GM18511 (cell line): ENCODE measurements around the gene CCDC88B.
A peak's percentile ranks its signal among the peaks of the same experiment; 100 is the strongest.

ENCODE experiments used
- ATAC-seq: cut with Tn5 transposase; IDR thresholded peaks from one replicate; pipeline ENCODE4 v1.9.1; 2021; ENCODE audit warnings: mild to moderate bottlenecking, moderate library complexity; ENCODE audit not compliant: unreplicated experiment

Gene CCDC88B, protein sequence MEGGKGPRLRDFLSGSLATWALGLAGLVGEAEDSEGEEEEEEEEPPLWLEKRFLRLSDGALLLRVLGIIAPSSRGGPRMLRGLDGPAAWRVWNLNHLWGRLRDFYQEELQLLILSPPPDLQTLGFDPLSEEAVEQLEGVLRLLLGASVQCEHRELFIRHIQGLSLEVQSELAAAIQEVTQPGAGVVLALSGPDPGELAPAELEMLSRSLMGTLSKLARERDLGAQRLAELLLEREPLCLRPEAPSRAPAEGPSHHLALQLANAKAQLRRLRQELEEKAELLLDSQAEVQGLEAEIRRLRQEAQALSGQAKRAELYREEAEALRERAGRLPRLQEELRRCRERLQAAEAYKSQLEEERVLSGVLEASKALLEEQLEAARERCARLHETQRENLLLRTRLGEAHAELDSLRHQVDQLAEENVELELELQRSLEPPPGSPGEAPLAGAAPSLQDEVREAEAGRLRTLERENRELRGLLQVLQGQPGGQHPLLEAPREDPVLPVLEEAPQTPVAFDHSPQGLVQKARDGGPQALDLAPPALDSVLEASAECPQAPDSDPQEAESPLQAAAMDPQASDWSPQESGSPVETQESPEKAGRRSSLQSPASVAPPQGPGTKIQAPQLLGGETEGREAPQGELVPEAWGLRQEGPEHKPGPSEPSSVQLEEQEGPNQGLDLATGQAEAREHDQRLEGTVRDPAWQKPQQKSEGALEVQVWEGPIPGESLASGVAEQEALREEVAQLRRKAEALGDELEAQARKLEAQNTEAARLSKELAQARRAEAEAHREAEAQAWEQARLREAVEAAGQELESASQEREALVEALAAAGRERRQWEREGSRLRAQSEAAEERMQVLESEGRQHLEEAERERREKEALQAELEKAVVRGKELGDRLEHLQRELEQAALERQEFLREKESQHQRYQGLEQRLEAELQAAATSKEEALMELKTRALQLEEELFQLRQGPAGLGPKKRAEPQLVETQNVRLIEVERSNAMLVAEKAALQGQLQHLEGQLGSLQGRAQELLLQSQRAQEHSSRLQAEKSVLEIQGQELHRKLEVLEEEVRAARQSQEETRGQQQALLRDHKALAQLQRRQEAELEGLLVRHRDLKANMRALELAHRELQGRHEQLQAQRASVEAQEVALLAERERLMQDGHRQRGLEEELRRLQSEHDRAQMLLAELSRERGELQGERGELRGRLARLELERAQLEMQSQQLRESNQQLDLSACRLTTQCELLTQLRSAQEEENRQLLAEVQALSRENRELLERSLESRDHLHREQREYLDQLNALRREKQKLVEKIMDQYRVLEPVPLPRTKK (N-terminal part only)

DNA sequence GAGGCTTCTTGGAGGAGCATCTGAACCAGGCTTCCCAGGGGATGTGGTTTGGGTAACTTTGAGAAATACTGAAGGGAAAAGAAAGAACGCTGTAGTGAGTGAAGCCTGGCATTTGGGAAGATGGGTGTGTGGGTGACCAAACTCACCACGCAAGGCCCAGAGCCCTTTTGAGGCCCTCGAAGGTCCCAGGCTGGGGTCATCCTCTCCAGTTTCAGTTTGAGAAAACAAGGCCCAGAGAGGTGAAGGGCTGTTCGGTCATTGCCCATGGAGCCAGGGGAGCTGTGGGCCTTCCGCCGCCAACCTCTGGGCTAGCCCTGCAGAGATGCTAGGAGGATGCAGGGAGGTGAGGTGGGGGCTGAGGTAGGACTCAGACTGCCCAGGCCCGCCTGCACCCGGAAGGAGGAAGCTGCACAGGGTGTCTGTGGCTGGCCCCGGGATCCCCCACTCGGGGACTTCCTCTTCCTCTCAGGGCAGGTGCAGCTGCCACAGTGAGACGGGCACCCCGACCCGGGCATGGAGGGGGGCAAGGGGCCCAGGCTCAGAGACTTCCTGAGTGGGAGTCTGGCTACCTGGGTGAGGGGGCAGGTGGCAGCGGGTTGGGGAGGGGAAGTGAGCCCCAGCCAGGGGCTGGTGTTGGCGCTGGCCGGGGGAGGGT lies at the start of gene CCDC88B:
Gene CCDC88B (plus strand): TSS at position 451 of the 655 bp plus-strand sequence. CDS start 63 bp downstream, at position 514.
- peak; percentile 68 for ATAC-seq

DNA sequence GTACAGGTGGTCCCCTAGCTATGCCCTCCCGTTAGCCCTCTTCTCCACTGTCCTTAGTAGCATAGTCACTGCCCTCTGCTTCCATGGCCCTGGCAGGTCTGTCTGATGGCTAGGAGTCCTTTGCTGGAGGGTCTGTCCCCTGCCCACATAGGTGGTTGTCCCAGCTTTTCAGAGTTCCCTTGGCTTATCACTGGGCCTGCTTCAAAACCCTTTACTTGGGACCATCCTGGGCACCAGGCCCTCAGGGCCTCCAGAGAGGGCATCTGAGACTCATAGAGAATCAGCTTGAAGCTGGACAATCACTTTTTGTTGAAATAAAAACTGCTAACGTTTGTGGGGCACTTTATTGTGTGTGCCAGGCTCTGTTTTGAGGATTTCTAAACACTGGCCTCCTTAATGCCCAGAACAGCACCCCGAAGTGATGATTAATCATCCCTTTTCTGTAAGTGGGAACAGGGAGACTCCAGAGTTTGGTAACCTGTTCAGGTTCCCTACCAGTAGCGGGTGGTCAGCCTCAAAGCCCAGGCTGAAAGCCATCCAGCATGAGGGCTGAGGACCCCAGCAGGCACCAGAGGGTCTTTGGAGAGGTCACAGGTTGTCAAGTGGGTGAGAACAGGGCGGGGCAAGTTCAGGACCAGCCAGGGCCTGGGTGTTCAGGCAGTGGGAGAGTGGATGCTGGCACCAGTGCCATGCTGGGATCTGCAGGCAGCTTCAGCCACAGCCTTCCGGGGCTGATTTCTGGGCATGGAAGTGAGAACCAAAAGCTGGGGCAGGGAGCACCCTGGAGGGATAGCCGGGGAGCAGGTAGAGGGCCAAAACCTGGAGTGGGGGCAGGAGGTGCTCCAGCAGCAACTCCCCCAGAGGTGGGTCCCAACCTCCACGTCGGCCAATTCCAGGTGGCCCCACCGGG lies 49.4 kb upstream of the CCDC88B start:
- ATAC-seq: no peak

DNA sequence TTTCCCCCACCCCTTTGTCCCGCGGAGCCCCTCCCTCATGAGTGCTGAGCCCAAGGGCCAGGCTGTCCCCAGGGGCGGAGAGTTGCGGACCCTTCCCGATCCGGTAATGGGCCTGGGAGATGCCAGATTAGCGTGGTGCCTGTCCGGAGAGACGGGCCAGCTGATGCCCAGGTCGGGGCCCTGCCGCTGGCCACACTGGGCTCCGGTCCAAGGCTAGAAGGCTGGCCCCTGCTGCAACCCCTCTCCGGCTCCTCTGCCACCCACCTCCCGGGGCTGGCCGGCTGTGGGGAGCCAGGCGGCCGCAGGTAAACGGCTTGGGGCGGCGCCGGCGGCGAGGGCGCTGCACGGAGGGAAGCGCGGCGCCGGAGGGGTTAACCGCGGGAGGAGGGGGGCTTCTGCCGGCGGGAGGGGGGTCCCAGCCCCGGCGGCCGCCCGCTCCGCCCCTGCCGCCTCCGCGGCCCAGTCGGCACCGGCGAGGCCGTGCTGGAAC lies 48.7 kb upstream of the CCDC88B start, which contains the start of gene KCNK4:
Gene KCNK4 (plus strand): TSS at position 41 of the 490 bp plus-strand sequence. CDS start 1,717 bp downstream, outside the sequence.
- ATAC-seq: no peak

- ATAC-seq: no peak
Observed at GRCh38 chr11:64291752-64292459, 48.1 kb upstream of the CCDC88B start.

DNA sequence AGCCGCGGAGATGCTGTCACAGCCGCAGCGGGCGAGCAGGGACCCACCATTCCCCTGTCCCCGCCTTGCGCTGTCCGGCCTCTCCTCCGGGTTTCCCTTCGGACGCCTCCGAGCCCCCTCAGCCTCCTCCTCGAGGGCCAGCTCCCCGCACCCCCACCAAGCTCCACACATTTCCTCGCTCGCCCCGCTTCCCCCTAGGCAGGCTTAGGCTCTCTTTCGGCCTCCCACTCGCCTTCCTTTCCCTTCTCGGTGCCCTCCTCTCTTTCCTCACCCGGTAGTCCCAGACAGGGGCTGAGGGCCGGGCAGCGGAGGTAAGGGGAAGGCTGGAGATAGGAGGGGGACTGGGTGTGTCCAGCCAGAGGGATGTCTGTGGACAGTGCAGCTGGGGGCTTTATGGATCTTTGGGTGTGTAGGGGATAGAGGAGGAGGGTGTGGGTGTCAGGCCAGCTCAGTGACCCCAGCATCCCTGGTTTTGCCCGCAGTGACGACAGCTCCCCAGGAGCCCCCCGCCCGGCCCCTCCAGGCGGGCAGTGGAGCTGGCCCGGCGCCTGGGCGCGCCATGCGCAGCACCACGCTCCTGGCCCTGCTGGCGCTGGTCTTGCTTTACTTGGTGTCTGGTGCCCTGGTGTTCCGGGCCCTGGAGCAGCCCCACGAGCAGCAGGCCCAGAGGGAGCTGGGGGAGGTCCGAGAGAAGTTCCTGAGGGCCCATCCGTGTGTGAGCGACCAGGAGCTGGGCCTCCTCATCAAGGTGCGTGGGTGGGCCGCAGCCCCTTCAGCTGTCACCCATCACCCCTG lies 47.3 kb upstream of the CCDC88B start:
- no peak for ATAC-seq

GRCh38 chr11:64294774-64295173 lies 45.2 kb upstream of the CCDC88B start:
- ATAC-seq: no peak

- no peak for ATAC-seq
Observed at GRCh38 chr11:64295760-64296159, 44.2 kb upstream of the CCDC88B start.

DNA sequence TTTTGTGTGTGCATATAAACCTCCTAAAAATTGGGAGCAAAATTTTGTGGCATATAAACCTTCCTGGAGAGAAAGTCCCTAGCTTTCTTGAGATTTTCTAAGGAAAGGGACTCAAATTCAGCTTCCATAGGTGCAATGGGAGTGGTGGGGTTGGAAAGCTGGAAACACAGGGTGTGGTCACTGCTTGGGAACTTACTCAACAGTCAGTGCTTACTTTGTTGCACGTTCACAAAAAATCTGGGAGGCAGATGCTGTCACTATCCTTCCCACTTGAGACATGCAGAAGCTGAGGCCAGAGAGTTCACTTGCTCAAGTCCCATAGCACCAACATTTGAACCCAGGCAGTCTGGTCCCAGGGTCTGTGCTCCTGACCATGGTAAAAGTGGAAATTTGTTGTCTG lies 43.8 kb upstream of the CCDC88B start:
- ATAC-seq: no peak

GRCh38 chr11:64296830-64297698 lies 42.9 kb upstream of the CCDC88B start:
- ATAC-seq: no peak

DNA sequence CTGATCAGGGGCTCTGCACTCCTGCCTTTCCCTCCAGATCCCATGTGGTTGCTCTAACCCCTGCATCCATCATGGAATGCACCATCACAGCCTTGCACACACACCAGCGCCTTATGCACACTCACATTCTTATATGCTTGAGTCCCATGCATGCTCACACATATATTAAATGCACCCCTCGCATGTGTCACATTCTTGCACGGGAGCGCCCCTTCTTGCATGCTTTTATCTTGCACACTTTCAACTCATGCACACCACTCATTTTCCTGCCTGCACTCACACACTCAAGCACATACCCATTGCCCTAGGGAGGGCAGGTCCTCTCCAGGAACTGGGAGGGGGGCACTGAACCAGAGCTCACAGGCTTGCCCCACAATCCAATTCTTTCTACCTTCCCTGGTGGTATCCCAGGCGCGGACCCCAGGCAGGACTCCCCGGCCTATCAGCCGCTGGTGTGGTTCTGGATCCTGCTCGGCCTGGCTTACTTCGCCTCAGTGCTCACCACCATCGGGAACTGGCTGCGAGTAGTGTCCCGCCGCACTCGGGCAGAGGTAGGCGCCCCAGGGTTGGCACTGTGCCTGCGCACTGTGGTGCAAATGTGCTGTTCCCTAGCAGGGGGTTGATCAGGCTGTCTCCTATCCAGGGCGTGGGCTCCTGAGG lies 42.2 kb upstream of the CCDC88B start:
- no peak for ATAC-seq

DNA sequence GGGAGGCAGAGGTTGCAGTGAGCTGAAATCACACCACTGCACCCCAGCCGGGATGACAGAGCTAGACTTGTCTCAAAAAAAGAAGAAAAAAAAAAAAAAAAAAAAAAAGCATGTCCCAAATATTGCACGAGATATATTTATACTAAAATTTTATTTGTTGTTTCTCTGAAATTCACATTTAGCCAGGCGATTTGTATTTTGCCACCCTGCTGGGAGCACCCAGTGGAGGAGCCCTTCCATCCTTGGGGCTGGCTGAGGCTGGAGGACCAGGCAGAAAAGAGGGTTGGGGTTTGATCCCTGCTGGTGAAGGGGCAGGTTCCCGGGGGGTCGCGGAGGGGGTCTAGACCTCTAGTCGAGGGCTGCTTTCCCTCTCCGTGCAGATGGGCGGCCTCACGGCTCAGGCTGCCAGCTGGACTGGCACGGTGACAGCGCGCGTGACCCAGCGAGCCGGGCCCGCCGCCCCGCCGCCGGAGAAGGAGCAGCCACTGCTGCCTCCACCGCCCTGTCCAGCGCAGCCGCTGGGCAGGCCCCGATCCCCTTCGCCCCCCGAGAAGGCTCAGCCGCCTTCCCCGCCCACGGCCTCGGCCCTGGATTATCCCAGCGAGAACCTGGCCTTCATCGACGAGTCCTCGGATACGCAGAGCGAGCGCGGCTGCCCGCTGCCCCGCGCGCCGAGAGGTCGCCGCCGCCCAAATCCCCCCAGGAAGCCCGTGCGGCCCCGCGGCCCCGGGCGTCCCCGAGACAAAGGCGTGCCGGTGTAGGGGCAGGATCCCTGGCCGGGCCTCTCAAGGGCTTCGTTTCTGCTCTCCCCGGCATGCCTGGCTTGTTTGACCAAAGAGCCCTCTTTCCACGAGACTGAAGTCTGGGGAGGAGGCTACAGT lies 40.8 kb upstream of the CCDC88B start:
- ATAC-seq: no peak

GRCh38 chr11:64299847-64300648 lies 40.0 kb upstream of the CCDC88B start, which contains the start of gene CATSPERZ:
CATSPERZ (plus strand) TSS chr11:64300358; CDS start chr11:64300411, 53 bp downstream.
- ATAC-seq: no peak

DNA sequence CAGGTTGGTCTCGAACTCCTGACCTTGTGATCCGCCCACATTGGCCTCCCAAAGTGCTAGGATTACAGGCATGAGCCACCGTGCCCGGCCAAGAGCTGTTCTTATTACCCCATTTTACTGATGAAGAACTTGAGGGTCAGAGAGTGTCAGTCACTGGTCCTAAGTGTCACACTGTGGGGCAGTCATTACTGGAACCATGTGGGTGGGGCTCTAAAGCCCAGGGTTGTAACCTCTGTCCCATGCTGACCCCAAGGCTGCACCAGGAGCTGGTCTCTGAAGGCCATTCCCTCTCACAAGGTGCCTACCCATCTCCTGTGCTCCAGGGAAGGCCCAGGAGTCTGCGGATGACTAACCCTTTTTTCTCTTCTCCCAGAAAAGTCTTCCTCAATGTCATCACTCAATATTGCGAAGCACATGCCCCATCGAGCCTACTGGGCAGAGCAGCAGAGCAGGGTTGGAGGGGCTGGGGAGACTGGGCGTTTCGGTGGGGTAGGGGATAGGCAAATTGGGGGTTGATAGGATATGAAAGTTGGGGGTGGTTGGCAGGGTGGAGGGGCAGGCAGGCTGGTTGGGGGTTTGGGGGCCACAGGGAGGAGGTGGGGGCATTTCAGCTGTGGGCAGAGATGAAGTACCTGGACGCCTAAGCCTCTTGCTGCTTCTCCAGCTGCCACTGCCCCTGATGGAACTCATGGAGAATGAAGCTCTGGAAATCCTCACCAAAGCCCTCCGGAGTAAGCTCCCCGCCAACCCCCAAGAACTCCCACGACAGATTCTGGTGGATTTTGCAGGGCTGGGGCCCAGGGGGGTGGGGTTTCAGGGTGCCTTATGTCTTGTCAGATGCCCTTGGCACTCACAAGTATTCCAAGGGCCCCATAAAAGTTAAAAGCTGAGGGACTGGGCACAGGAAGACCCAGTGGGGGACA lies 36.6 kb upstream of the CCDC88B start:
- ATAC-seq: no peak
